ENCODE measurements around the gene PGAM5.

PGAM5 gene

DNA sequence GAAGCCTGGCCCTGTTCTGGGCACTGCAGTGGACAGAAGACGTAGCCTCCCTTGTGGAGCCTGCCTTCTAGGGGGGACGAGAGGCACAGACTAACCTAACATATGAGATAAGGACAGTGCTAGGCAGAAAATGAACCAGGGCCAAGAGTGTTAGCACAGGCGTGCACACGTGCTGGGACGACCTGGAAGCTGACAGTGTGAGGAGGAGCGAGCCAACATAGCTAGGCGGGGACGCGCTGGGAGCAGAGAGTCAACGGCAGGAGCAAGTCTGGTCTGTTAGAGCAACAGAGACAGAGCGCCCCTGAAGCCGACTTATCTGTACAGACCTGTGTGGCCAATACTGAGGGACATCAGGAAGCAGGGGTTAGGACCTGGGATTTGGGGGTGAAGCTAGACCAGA lies 15.2 kb upstream of the PGAM5 start:
- no peaks in the 10 kb centered on the region for H3K4me1 ChIP-seq (ENCODE audit: control insufficient read depth in 1 of 2, insufficient read depth in 1 of 2, low read depth in 1 of 2, low read length in 1 of 2)
- H3K27ac ChIP-seq, result no peak overlapping the region
- no peaks in the 10 kb centered on the region for H3K27me3 ChIP-seq
- H3K4me3 ChIP-seq (ENCODE audit: low read depth in 1 of 2, low read length in 1 of 2), result no peak overlapping the region
- H3K9me3 ChIP-seq, result no peaks in the 10 kb centered on the region
- TF ChIP-seq, protein P1, sequence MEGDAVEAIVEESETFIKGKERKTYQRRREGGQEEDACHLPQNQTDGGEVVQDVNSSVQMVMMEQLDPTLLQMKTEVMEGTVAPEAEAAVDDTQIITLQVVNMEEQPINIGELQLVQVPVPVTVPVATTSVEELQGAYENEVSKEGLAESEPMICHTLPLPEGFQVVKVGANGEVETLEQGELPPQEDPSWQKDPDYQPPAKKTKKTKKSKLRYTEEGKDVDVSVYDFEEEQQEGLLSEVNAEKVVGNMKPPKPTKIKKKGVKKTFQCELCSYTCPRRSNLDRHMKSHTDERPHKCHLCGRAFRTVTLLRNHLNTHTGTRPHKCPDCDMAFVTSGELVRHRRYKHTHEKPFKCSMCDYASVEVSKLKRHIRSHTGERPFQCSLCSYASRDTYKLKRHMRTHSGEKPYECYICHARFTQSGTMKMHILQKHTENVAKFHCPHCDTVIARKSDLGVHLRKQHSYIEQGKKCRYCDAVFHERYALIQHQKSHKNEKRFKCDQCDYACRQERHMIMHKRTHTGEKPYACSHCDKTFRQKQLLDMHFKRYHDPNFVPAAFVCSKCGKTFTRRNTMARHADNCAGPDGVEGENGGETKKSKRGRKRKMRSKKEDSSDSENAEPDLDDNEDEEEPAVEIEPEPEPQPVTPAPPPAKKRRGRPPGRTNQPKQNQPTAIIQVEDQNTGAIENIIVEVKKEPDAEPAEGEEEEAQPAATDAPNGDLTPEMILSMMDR (IDR thresholded peaks at IDR 0.05), result no peak
- no peaks in the 10 kb centered on the region for H3K36me3 ChIP-seq

DNA sequence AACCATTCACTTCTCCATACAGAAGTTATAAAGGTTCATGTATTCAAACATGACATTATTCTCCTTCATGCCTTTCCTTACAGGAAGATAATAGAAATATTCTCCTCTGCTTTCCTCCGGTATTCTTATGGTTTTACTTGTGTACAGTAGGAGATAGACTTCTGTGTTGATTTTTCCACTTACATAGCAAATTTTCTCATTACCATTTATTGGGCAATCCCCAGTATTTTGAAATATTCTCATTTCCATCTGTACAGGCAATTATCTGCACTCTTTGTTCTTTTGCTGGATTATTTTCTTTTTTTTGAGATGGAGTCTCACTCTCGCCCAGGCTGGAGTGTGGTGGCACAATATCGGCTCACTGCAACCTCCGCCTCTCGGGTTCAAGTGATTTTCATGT lies 12.3 kb upstream of the PGAM5 start:
- no peak overlapping the region for H3K4me3 ChIP-seq (ENCODE audit: low read depth in 1 of 2, low read length in 1 of 2)
- H3K4me1 ChIP-seq (ENCODE audit: control insufficient read depth in 1 of 2, insufficient read depth in 1 of 2, low read depth in 1 of 2, low read length in 1 of 2), result no peaks in the 10 kb centered on the region
- no peaks in the 10 kb centered on the region for H3K9me3 ChIP-seq
- no peak overlapping the region for H3K27ac ChIP-seq
- TF ChIP-seq, protein P1 (IDR thresholded peaks at IDR 0.05), result no peak
- peaks cover 10% of the 10 kb centered on the region for H3K36me3 ChIP-seq
- no peaks in the 10 kb centered on the region for H3K27me3 ChIP-seq

DNA sequence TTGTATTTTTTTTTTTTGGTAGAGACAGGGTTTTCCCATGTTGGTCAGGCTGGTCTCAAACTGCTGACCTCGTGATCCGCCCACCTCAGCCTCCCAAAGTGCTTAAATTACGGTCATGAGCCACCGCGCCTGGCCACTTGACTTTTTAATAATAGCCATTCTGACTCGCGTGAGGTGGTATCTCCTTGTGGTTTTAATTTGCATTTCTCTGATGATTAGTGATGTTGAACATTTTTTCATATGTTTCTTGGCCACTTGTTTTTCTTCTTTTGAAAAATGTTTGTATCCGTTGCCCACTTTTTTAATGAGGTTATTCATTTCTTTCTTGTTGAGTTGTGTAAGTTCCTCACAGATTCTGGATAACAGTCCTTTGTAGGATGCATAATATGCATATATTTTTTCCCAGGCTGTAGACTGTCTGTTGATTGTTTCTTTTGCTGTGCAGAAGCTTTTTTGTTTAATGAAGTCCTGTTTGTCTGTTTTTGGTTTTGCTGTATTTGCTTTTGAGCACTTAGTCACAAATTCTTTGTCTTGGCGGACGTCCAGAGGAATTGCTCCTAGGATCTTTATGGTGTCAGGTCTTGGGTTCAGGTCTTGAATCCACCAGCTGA lies 10.3 kb upstream of the PGAM5 start:
- TF ChIP-seq, protein P1 (IDR thresholded peaks at IDR 0.05), result no peak
- no peak overlapping the region for H3K4me3 ChIP-seq (ENCODE audit: low read depth in 1 of 2, low read length in 1 of 2)
- H3K27me3 ChIP-seq, result no peaks in the 10 kb centered on the region
- no peaks in the 10 kb centered on the region for H3K9me3 ChIP-seq
- H3K4me1 ChIP-seq (ENCODE audit: control insufficient read depth in 1 of 2, insufficient read depth in 1 of 2, low read depth in 1 of 2, low read length in 1 of 2), result no peaks in the 10 kb centered on the region
- no peak overlapping the region for H3K27ac ChIP-seq
- H3K36me3 ChIP-seq, result peaks cover 21% of the 10 kb centered on the region

DNA sequence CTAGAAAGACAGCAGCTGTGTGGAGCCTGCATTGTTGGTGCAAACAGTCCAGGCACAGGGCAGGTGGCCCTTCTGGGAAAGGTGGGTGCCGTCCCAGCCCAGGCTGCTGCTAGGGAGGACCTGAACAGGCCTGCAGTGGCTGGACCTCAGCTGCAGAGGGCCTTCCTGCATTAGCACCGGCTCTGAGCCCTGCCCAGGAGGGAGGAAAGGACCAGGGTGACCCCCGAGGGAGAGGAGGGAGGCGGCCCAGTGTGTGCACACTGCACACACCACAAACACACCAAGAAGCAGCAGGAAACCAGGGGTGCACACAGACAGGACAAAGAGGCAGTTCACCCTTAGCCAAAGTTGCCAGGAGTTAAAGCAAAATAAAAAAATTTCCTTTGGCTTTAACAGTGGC lies 8.0 kb upstream of the PGAM5 start:
- Histone ChIP-seq H3K36me3 (peaks cover 21% of the 10 kb centered on the region), H3K27ac (no peak overlapping the region), H3K4me3 (ENCODE audit: low read depth in 1 of 2, low read length in 1 of 2) (no peak overlapping the region), H3K9me3 (no peaks in the 10 kb centered on the region), H3K4me1 (ENCODE audit: control insufficient read depth in 1 of 2, insufficient read depth in 1 of 2, low read depth in 1 of 2, low read length in 1 of 2) (no peaks in the 10 kb centered on the region), H3K27me3 (no peaks in the 10 kb centered on the region)
- TF ChIP-seq, protein P1 (IDR thresholded peaks at IDR 0.05), result no peak

DNA sequence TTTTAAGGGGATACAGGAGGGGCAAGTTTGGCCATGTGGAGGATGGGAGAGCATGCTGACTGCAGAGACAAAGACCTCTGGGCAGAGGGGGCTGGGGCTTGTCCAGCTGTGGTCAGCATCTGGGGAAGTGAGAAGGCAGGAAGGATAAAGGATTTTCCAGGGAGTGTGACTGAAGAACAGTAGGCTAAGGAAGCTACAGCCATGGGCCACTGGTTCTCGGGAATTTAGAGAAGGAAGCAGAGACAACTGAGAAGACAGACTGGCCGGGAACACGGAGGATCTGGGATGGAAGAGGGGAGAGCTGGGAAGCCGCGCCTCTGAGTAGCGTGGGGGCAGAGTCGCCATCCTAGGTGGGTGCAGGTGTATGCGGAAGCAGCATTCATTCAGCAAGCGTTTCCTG lies 7.0 kb upstream of the PGAM5 start:
- Histone ChIP-seq H3K27me3 (no peaks in the 10 kb centered on the region), H3K36me3 (peaks cover 21% of the 10 kb centered on the region), H3K9me3 (no peaks in the 10 kb centered on the region), H3K4me1 (ENCODE audit: control insufficient read depth in 1 of 2, insufficient read depth in 1 of 2, low read depth in 1 of 2, low read length in 1 of 2) (no peaks in the 10 kb centered on the region), H3K27ac (no peak overlapping the region), H3K4me3 (ENCODE audit: low read depth in 1 of 2, low read length in 1 of 2) (no peak overlapping the region)
- TF ChIP-seq, protein P1 (IDR thresholded peaks at IDR 0.05), result no peak

DNA sequence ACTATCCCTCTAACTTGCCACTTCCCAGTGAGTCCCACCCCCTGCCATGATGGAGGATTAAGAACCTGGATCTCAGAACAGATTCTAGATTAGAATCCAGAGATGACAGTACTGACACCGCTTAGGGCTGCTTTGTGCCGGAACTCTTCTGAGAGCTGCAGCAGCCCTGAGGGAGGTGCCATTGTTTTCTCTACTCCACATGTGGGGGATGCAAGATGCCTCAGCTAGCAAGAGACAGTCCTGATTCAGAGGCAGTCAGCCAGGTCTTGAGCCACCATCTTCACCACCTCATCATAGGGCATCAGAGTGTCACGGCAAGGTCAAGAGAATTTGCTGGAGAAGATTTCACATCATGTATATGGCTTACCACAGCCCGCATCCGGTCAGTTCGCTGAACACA lies 3.4 kb upstream of the PGAM5 start:
- H3K36me3 ChIP-seq, result peaks cover 16% of the 10 kb centered on the region
- TF ChIP-seq, protein P1 (IDR thresholded peaks at IDR 0.05), result no peak
- no peak overlapping the region for H3K4me3 ChIP-seq (ENCODE audit: low read depth in 1 of 2, low read length in 1 of 2)
- peaks cover 16% of the 10 kb centered on the region in 2 experiments for H3K4me1 ChIP-seq (ENCODE audit: control insufficient read depth in 1 of 2, insufficient read depth in 1 of 2, low read depth in 1 of 2, low read length in 1 of 2)
- H3K9me3 ChIP-seq, result no peaks in the 10 kb centered on the region
- no peaks in the 10 kb centered on the region for H3K27me3 ChIP-seq
- H3K27ac ChIP-seq, result no peak overlapping the region
